Ovary (tissue), 3 donors: ENCODE results near the gene SIX3.

Experiments
- EP300 ChIP-seq: sonication (generic); formaldehyde crosslinking; IDR thresholded peaks from one replicate; pipeline ENCODE4 v1.6.1; 2017; ENCODE audit warnings: antibody characterized with exemption
- POLR2A ChIP-seq: fragments of 450-650 bp; IDR thresholded peaks from one replicate; pipeline ENCODE4 v1.6.1; 2017; ENCODE audit warnings: antibody characterized with exemption, mild to moderate bottlenecking, moderate library complexity
- TF ChIP-seq, protein P1 (sequence below), 3 donors: fragments of 450-650 bp in 2 of 3; fragments of 200-600 bp in 1 of 3; IDR thresholded peaks; one replicate each; pipeline versions ENCODE4 v1.5.1 to v1.8.0; 2016 to 2022; ENCODE audit warnings: antibody characterized with exemption in 3 of 3, mild to moderate bottlenecking in 1 of 3
- donor health status: DM: no; HTN: no; CAD: no.

GRCh38 chr2:44940049-44940494, 1.4 kb upstream of the SIX3 start:
- TF ChIP-seq, protein P1, sequence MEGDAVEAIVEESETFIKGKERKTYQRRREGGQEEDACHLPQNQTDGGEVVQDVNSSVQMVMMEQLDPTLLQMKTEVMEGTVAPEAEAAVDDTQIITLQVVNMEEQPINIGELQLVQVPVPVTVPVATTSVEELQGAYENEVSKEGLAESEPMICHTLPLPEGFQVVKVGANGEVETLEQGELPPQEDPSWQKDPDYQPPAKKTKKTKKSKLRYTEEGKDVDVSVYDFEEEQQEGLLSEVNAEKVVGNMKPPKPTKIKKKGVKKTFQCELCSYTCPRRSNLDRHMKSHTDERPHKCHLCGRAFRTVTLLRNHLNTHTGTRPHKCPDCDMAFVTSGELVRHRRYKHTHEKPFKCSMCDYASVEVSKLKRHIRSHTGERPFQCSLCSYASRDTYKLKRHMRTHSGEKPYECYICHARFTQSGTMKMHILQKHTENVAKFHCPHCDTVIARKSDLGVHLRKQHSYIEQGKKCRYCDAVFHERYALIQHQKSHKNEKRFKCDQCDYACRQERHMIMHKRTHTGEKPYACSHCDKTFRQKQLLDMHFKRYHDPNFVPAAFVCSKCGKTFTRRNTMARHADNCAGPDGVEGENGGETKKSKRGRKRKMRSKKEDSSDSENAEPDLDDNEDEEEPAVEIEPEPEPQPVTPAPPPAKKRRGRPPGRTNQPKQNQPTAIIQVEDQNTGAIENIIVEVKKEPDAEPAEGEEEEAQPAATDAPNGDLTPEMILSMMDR (IDR thresholded peaks at IDR 0.05): no peak
- TF ChIP-seq POLR2A (no peak), EP300 (no peak)
